Loucy (cell line): ENCODE measurements around the gene TINCR.

Experiments used
- H2AFZ ChIP-seq: fragments of 200-600 bp; sonication (generic); 2 replicates; pipeline ENCODE4 v1.6.0; 2016; ENCODE audit warnings: antibody characterized with exemption, mild to moderate bottlenecking, low read length, moderate library complexity
- H3F3A ChIP-seq: fragments of 200-600 bp; 2 replicates; pipeline ENCODE4 v1.6.0; 2016; ENCODE audit warnings: antibody characterized with exemption, low read depth, mild to moderate bottlenecking
- H3K27me3 ChIP-seq: fragments of 200-600 bp; sonication (generic); 2 replicates; pipeline ENCODE4 v1.6.1; 2014; ENCODE audit warnings: low read length, mild to moderate bottlenecking; ENCODE audit not compliant: insufficient read depth, poor library complexity, severe bottlenecking
- H3K36me3 ChIP-seq: fragments of 200-600 bp; sonication (generic); 2 replicates; pipeline ENCODE4 v1.6.1; 2016; ENCODE audit warnings: low read length; ENCODE audit not compliant: insufficient read depth
- H3K4me1 ChIP-seq: fragments of 200-600 bp; sonication (generic); 2 replicates; pipeline ENCODE4 v1.5.1; 2014; ENCODE audit warnings: low read length, mild to moderate bottlenecking; ENCODE audit not compliant: insufficient read depth, poor library complexity, severe bottlenecking
- H3K4me2 ChIP-seq: fragments of 200-600 bp; sonication (generic); 2 replicates; pipeline ENCODE4 v1.6.0; 2014; ENCODE audit warnings: antibody characterized with exemption, low read length, low read depth, mild to moderate bottlenecking; ENCODE audit not compliant: poor library complexity, severe bottlenecking
- H3K4me3 ChIP-seq: fragments of 200-600 bp; sonication (generic); 2 replicates; pipeline ENCODE4 v1.5.1; 2014; ENCODE audit warnings: low read length, mild to moderate bottlenecking, mixed read lengths; ENCODE audit not compliant: poor library complexity, severe bottlenecking
- H3K79me2 ChIP-seq: fragments of 200-600 bp; sonication (generic); 2 replicates; pipeline ENCODE4 v1.6.1; 2014; ENCODE audit warnings: low read length; ENCODE audit not compliant: insufficient read depth
- H3K9ac ChIP-seq: fragments of 200-600 bp; sonication (generic); 2 replicates; pipeline ENCODE4 v1.6.0; 2014; ENCODE audit warnings: mild to moderate bottlenecking, low read depth, low read length, moderate library complexity; ENCODE audit not compliant: poor library complexity, severe bottlenecking
- H3K9me2 ChIP-seq: fragments of 200-600 bp; sonication (generic); replicated peaks from 2 replicates; pipeline ENCODE4 v1.6.1; 2016; ENCODE audit warnings: low read depth, low read length, mixed read lengths
- H3K9me3 ChIP-seq: fragments of 200-600 bp; sonication (generic); 2 replicates; pipeline ENCODE4 v1.6.1; 2014; ENCODE audit warnings: mild to moderate bottlenecking, antibody characterized with exemption, low read length, low read depth; ENCODE audit not compliant: insufficient read depth
- H4K20me1 ChIP-seq: fragments of 200-600 bp; sonication (generic); 2 replicates; pipeline ENCODE4 v1.6.0; 2014; ENCODE audit warnings: antibody characterized with exemption, low read length, mild to moderate bottlenecking; ENCODE audit not compliant: insufficient read depth, poor library complexity, severe bottlenecking
- EZH2phosphoT487 ChIP-seq: fragments of 200-600 bp; IDR thresholded peaks from 2 replicates; pipeline ENCODE4 v1.6.1; 2018; ENCODE audit warnings: antibody characterized with exemption, mild to moderate bottlenecking, moderate library complexity, borderline replicate concordance
- TF ChIP-seq, protein P1 (sequence below): fragments of 200-600 bp; sonication (generic); conservative IDR thresholded peaks from 2 replicates; pipeline ENCODE4 v1.5.1; 2014; ENCODE audit warnings: mild to moderate bottlenecking, antibody characterized with exemption, low read length

The TINCR gene

GRCh38 chr19:5567360-5567969 lies at the start of gene TINCR:
TINCR (minus strand) TSS chr19:5567953.
- H3K4me3 ChIP-seq = no peak within 1 kb of the TSS
- peaks cover 10% of the 10 kb centered on the region for H3K27me3 ChIP-seq
- no peaks in the 10 kb centered on the region for H3K36me3 ChIP-seq
- H3F3A ChIP-seq = no peaks in the 10 kb centered on the region
- TF ChIP-seq, protein P1, sequence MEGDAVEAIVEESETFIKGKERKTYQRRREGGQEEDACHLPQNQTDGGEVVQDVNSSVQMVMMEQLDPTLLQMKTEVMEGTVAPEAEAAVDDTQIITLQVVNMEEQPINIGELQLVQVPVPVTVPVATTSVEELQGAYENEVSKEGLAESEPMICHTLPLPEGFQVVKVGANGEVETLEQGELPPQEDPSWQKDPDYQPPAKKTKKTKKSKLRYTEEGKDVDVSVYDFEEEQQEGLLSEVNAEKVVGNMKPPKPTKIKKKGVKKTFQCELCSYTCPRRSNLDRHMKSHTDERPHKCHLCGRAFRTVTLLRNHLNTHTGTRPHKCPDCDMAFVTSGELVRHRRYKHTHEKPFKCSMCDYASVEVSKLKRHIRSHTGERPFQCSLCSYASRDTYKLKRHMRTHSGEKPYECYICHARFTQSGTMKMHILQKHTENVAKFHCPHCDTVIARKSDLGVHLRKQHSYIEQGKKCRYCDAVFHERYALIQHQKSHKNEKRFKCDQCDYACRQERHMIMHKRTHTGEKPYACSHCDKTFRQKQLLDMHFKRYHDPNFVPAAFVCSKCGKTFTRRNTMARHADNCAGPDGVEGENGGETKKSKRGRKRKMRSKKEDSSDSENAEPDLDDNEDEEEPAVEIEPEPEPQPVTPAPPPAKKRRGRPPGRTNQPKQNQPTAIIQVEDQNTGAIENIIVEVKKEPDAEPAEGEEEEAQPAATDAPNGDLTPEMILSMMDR = no peak
- no peak for TF ChIP-seq EZH2phosphoT487
- H3K9me2 ChIP-seq = no peaks in the 10 kb centered on the region
- H3K4me1 ChIP-seq = no peaks in the 10 kb centered on the region
- no peak within 1 kb of the TSS for H3K9ac ChIP-seq
- no peaks in the 10 kb centered on the region for H4K20me1 ChIP-seq
- H2AFZ ChIP-seq = no peak within 1 kb of the TSS
- H3K4me2 ChIP-seq = no peak within 1 kb of the TSS
- H3K79me2 ChIP-seq = no peaks in the 10 kb centered on the region
- no peaks in the 10 kb centered on the region for H3K9me3 ChIP-seq

DNA sequence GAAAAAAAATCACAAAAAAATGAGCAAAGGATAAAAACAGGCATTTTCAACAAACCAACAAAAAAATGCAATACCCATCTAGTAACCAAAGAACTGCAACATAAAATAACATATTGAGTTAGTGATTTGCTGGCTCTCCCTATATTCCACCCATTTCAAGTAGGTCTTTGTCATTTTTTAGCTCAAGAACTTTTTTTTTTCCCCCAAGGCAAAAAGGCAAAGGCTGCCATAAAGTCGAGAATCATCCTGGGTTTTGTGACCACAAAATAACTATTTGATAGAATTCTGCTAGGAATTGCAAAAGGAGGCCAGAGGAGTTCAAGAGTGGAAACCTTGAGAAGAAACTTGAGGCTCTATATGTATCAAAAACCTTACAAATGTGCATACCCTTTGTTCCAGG lies 49.3 kb upstream of the TINCR start:
- peaks cover 2% of the 10 kb centered on the region for H3K27me3 ChIP-seq
- TF ChIP-seq EZH2phosphoT487 = no peak
- TF ChIP-seq, protein P1 = no peak
- H3K9ac ChIP-seq = peak overlapping the region; percentile 40
- peaks cover 53% of the 10 kb centered on the region for H4K20me1 ChIP-seq
- peak overlapping the region; percentile 98 for H3K4me2 ChIP-seq
- no peaks in the 10 kb centered on the region for H3K9me2 ChIP-seq
- H2AFZ ChIP-seq = no peak overlapping the region
- H3K4me3 ChIP-seq = no peak overlapping the region
- no peaks in the 10 kb centered on the region for H3K9me3 ChIP-seq
- peaks cover 56% of the 10 kb centered on the region for H3K36me3 ChIP-seq
- peaks cover 69% of the 10 kb centered on the region for H3K79me2 ChIP-seq
- peaks cover 33% of the 10 kb centered on the region for H3K4me1 ChIP-seq
- no peaks in the 10 kb centered on the region for H3F3A ChIP-seq

GRCh38 chr19:5615756-5616327 lies 48.1 kb upstream of the TINCR start:
- peaks cover 40% of the 10 kb centered on the region for H4K20me1 ChIP-seq

More at GRCh38 chr19:5615756-5616327, 48.1 kb upstream of the TINCR start:
- H3K79me2 ChIP-seq = peaks cover 57% of the 10 kb centered on the region
- H3K4me3 ChIP-seq = no peak overlapping the region
- H3K4me1 ChIP-seq = peaks cover 27% of the 10 kb centered on the region
- H2AFZ ChIP-seq = no peak overlapping the region
- H3K36me3 ChIP-seq = peaks cover 62% of the 10 kb centered on the region
- H3F3A ChIP-seq = no peaks in the 10 kb centered on the region
- no peaks in the 10 kb centered on the region for H3K9me3 ChIP-seq
- H3K9ac ChIP-seq = no peak overlapping the region
- H3K27me3 ChIP-seq = no peaks in the 10 kb centered on the region
- TF ChIP-seq, protein P1 = no peak
- TF ChIP-seq EZH2phosphoT487 = no peak
- no peaks in the 10 kb centered on the region for H3K9me2 ChIP-seq
- no peak overlapping the region for H3K4me2 ChIP-seq
